ENCODE results near the gene ZNF506.
"Not testable (repeated sequence)": the region's sequence is repeated elsewhere in the genome, so short reads cannot be mapped to it uniquely, and the experiment has no call there.

Gene ZNF506

DNA sequence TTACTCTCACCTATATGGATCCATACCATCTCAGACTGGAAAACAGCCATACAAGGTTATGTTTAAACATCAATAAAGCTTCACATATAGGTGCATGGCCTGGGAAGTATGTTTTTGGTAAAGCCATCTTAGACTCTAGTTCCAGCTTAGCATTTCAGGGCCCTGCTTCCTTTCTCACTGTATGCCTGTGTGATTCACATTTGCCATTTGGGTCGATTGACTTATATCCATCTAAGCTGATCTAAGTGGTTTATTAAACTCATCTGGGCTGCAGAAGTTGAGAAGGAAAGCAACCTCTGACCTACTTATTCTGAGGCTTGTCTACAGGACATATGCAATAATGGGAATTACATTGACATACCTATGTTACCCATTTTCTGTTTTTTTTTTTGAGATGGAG is 33.5 kb downstream of the ZNF506 start:
- Histone ChIP-seq H2AFZ (ENCODE audit: low read depth, low read length, severe bottlenecking) (no peak overlapping the region), H3K9me3 (ENCODE audit: insufficient read depth, low read length) (no peaks in the 10 kb centered on the region), H3K79me2 (ENCODE audit: insufficient read depth, low read length) (peaks cover 16% of the 10 kb centered on the region), H4K20me1 (ENCODE audit: low read depth, low read length) (0 out of 2 replicates have a peak, but pooled peaks cover 3% of the 10 kb centered on the region), H3K27ac (ENCODE audit: low read depth, low read length) (no peak overlapping the region), H3K36me3 (ENCODE audit: low read length) (peaks cover 23% of the 10 kb centered on the region), H3K9me2 (replicated peaks; ENCODE audit: insufficient read depth, low read length) (no peaks in the 10 kb centered on the region), H3K4me2 (ENCODE audit: low read depth, low read length, poor library complexity, severe bottlenecking) (no peak overlapping the region), H3K27me3 (ENCODE audit: low read length) (no peaks in the 10 kb centered on the region), H3F3A (ENCODE audit: insufficient read depth) (peaks cover 12% of the 10 kb centered on the region), H3K9ac (ENCODE audit: low read length) (no peak overlapping the region), H3K4me3 (ENCODE audit: insufficient read depth, low read length, poor library complexity, severe bottlenecking) (no peak overlapping the region)
- TF ChIP-seq CTCF (IDR thresholded peaks at IDR 0.05; ENCODE audit: insufficient read depth, low read length, poor library complexity, severe bottlenecking) (no peak), EZH2phosphoT487 (conservative IDR thresholded peaks at IDR 0.05; ENCODE audit: low read length) (no peak)

- H2AFZ ChIP-seq (ENCODE audit: low read depth, low read length, severe bottlenecking); H4K20me1 ChIP-seq (ENCODE audit: low read depth, low read length); H3K27ac ChIP-seq (ENCODE audit: low read depth, low read length); H3K9me3 ChIP-seq (ENCODE audit: insufficient read depth, low read length); H3K9me2 ChIP-seq (replicated peaks; ENCODE audit: insufficient read depth, low read length); H3F3A ChIP-seq (ENCODE audit: insufficient read depth); H3K36me3 ChIP-seq (ENCODE audit: low read length); H3K4me3 ChIP-seq (ENCODE audit: insufficient read depth, low read length, poor library complexity, severe bottlenecking); H3K27me3 ChIP-seq (ENCODE audit: low read length); H3K9ac ChIP-seq (ENCODE audit: low read length); H3K4me2 ChIP-seq (ENCODE audit: low read depth, low read length, poor library complexity, severe bottlenecking): not testable (repeated sequence)
- H3K79me2 ChIP-seq (ENCODE audit: insufficient read depth, low read length) = peaks cover 30% of the 10 kb centered on the region
These were observed 36.1 kb downstream of the ZNF506 start for GRCh38 chr19:19785476-19785875.

- Histone ChIP-seq H3K9ac (ENCODE audit: low read length) (no peak overlapping the region), H3K36me3 (ENCODE audit: low read length) (no peaks in the 10 kb centered on the region), H3K4me2 (ENCODE audit: low read depth, low read length, poor library complexity, severe bottlenecking) (no peak overlapping the region), H3K9me2 (replicated peaks; ENCODE audit: insufficient read depth, low read length) (no peaks in the 10 kb centered on the region), H4K20me1 (ENCODE audit: low read depth, low read length) (no peaks in the 10 kb centered on the region), H2AFZ (ENCODE audit: low read depth, low read length, severe bottlenecking) (no peak overlapping the region), H3K9me3 (ENCODE audit: insufficient read depth, low read length) (no peaks in the 10 kb centered on the region), H3K27ac (ENCODE audit: low read depth, low read length) (no peak overlapping the region), H3K79me2 (ENCODE audit: insufficient read depth, low read length) (peaks cover 40% of the 10 kb centered on the region), H3K4me3 (ENCODE audit: insufficient read depth, low read length, poor library complexity, severe bottlenecking) (no peak overlapping the region), H3K27me3 (ENCODE audit: low read length) (no peaks in the 10 kb centered on the region), H3F3A (ENCODE audit: insufficient read depth) (no peaks in the 10 kb centered on the region; the same call in 1 of the 2 replicates)
- no peak for TF ChIP-seq CTCF (IDR thresholded peaks at IDR 0.05; ENCODE audit: insufficient read depth, low read length, poor library complexity, severe bottlenecking)
- TF ChIP-seq EZH2phosphoT487 (conservative IDR thresholded peaks at IDR 0.05; ENCODE audit: low read length) = no peak
These were observed 38.8 kb downstream of the ZNF506 start for GRCh38 chr19:19782783-19783182.

GRCh38 chr19:19781791-19782190 is 39.8 kb downstream of the ZNF506 start:
- H4K20me1 ChIP-seq (ENCODE audit: low read depth, low read length); H3K9me3 ChIP-seq (ENCODE audit: insufficient read depth, low read length); H3K36me3 ChIP-seq (ENCODE audit: low read length); H3K4me3 ChIP-seq (ENCODE audit: insufficient read depth, low read length, poor library complexity, severe bottlenecking); H3K9me2 ChIP-seq (replicated peaks; ENCODE audit: insufficient read depth, low read length); H2AFZ ChIP-seq (ENCODE audit: low read depth, low read length, severe bottlenecking); H3K27ac ChIP-seq (ENCODE audit: low read depth, low read length); H3K27me3 ChIP-seq (ENCODE audit: low read length); H3K9ac ChIP-seq (ENCODE audit: low read length); H3K4me2 ChIP-seq (ENCODE audit: low read depth, low read length, poor library complexity, severe bottlenecking); H3F3A ChIP-seq (ENCODE audit: insufficient read depth): not testable (repeated sequence)
- H3K79me2 ChIP-seq (ENCODE audit: insufficient read depth, low read length) = peaks cover 44% of the 10 kb centered on the region

Measured in SU-DHL-6 (cell line).